ENCODE measurements around the gene NCAM1. TPM values are rescaled to one million over a fixed set of nuclear protein-coding genes. Genes with fewer than 3 reads are reported as not detected.

NCAM1 gene
- total and polyA plus RNA-seq, 2 donors (not counting 3 experiments of a cell fraction or from before 2014, with no cell fraction given): 0.03 TPM; not detected in 1

- Histone ChIP-seq H3K4me1 (ENCODE audit: control insufficient read depth, extremely low read depth, insufficient read depth, low read length) (no peaks in the 10 kb centered on the region), H3K4me3 (replicated peaks in 1 of 3; ENCODE audit: insufficient read depth in 1 of 3, low read depth in 1 of 3, low read length in 3 of 3) (no peak overlapping the region), H3K4me2 (ENCODE audit: insufficient read depth, low read length) (no peak overlapping the region), H3K27ac (ENCODE audit: insufficient read depth, low read depth, low read length) (no peak overlapping the region), H3K9me3 (replicated peaks; ENCODE audit: control insufficient read depth, insufficient read depth, low read length) (no peaks in the 10 kb centered on the region), H4K20me1 (replicated peaks; ENCODE audit: control insufficient read depth, extremely low read depth, insufficient read depth, low read length) (no peaks in the 10 kb centered on the region), H3K79me2 (ENCODE audit: control insufficient read depth, insufficient read depth, low read length) (no peaks in the 10 kb centered on the region), H3K36me3 (ENCODE audit: control insufficient read depth in 2 of 2, extremely low read depth in 1 of 2, insufficient read depth in 2 of 2, low read length in 2 of 2) (no peaks in the 10 kb centered on the region), H3K9me1 (replicated peaks; ENCODE audit: control insufficient read depth, extremely low read depth, insufficient read depth, low read length) (no peaks in the 10 kb centered on the region), H3K27me3 (ENCODE audit: control insufficient read depth in 2 of 2, insufficient read depth in 2 of 2, low read length in 2 of 2) (no peaks in the 10 kb centered on the region), H3K9ac (replicated peaks; ENCODE audit: extremely low read depth, insufficient read depth, low read length) (no peak overlapping the region), H2AFZ (ENCODE audit: low read depth, low read length) (no peak overlapping the region)
- DNase-seq (ENCODE audit: low read depth, low spot score): peak; percentile 59
- CTCF ChIA-PET: interaction anchor here (0.6 to 5.7 kb wide), 39 partner anchors 10 to 1177 kb away, joined by 3 to 401 read pairs (median 4); no protein-coding TSS in a partner anchor
- FAIRE-seq: peak; percentile 8
- peak; percentile 76 to 92 for TF ChIP-seq CTCF (IDR thresholded peaks at IDR 0.05; ENCODE audit: extremely low read depth in 1 of 2, insufficient read depth in 1 of 2, low read depth in 1 of 2, low read length in 2 of 2)
- no peak for TF ChIP-seq MYC (IDR thresholded peaks at IDR 0.05; ENCODE audit: low read depth, low read length)
- intact Hi-C loops (cut with micrococcal nuclease): loop anchor here (1.0 to 5.0 kb wide), 4 partner anchors 492 to 1070 kb away; no protein-coding TSS in a partner anchor
- dilution Hi-C loops (cut with MboI; ENCODE audit: extremely low pct_ligation_motif_present, low sequenced_read_pairs): no loop called here
- no TSS peak for BruUV-seq (replicated peaks)
- POLR2A ChIA-PET: interaction anchor here (2.0 kb wide), 1 partner anchor 701 kb away, joined by 5 read pairs; no protein-coding TSS in a partner anchor
Observed at GRCh38 chr11:113289431-113290187, 328.4 kb downstream of the NCAM1 start.

- H3K9ac ChIP-seq (replicated peaks; ENCODE audit: extremely low read depth, insufficient read depth, low read length): no peak overlapping the region
- no TSS peak for BruUV-seq (replicated peaks)
- no peaks in the 10 kb centered on the region for H3K4me1 ChIP-seq (ENCODE audit: control insufficient read depth, extremely low read depth, insufficient read depth, low read length)
- no peak overlapping the region for H2AFZ ChIP-seq (ENCODE audit: low read depth, low read length)
- ChIA-PET CTCF (no interaction called here), POLR2A (no interaction called here)
- no peaks in the 10 kb centered on the region for H3K36me3 ChIP-seq (ENCODE audit: control insufficient read depth in 2 of 2, extremely low read depth in 1 of 2, insufficient read depth in 2 of 2, low read length in 2 of 2)
- no peaks in the 10 kb centered on the region for H4K20me1 ChIP-seq (replicated peaks; ENCODE audit: control insufficient read depth, extremely low read depth, insufficient read depth, low read length)
- TF ChIP-seq GATA2 (IDR thresholded peaks at IDR 0.05; ENCODE audit: insufficient read depth, insufficient read length, low read depth, low read length): no peak
- no peak for TF ChIP-seq EZH2 (IDR thresholded peaks at IDR 0.05; ENCODE audit: borderline replicate concordance, low read depth, low read length, severe bottlenecking)
- no peak for TF ChIP-seq JUN (IDR thresholded peaks at IDR 0.05; ENCODE audit: borderline replicate concordance, insufficient read depth, insufficient read length, low read depth)
- TF ChIP-seq, protein P1, sequence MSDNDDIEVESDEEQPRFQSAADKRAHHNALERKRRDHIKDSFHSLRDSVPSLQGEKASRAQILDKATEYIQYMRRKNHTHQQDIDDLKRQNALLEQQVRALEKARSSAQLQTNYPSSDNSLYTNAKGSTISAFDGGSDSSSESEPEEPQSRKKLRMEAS (IDR thresholded peaks at IDR 0.05; ENCODE audit: insufficient read depth, insufficient read length): no peak
- no peak for TF ChIP-seq POLR2A (IDR thresholded peaks at IDR 0.05; ENCODE audit: low read depth, low read length)
- no peak for TF ChIP-seq POLR2AphosphoS5 (IDR thresholded peaks at IDR 0.05; ENCODE audit: insufficient read depth, low read depth, low read length)
- TF ChIP-seq FOS (IDR thresholded peaks at IDR 0.05; ENCODE audit: borderline replicate concordance, insufficient read depth, low read length): no peak
- no peak for TF ChIP-seq MYC (IDR thresholded peaks at IDR 0.05; ENCODE audit: low read depth, low read length)
- no peak for TF ChIP-seq CTCF (IDR thresholded peaks at IDR 0.05; ENCODE audit: extremely low read depth in 1 of 2, insufficient read depth in 1 of 2, low read depth in 1 of 2, low read length in 2 of 2)
- H3K4me3 ChIP-seq (replicated peaks in 1 of 3; ENCODE audit: insufficient read depth in 1 of 3, low read depth in 1 of 3, low read length in 3 of 3): no peak overlapping the region
- no peak overlapping the region for H3K27ac ChIP-seq (ENCODE audit: insufficient read depth, low read depth, low read length)
- dilution Hi-C loops (cut with MboI; ENCODE audit: extremely low pct_ligation_motif_present, low sequenced_read_pairs): no loop called here
- H3K4me2 ChIP-seq (ENCODE audit: insufficient read depth, low read length): no peak overlapping the region
- intact Hi-C loops (cut with micrococcal nuclease): no loop called here
- H3K9me1 ChIP-seq (replicated peaks; ENCODE audit: control insufficient read depth, extremely low read depth, insufficient read depth, low read length): no peaks in the 10 kb centered on the region
- H3K9me3 ChIP-seq (replicated peaks; ENCODE audit: control insufficient read depth, insufficient read depth, low read length): no peaks in the 10 kb centered on the region
- H3K79me2 ChIP-seq (ENCODE audit: control insufficient read depth, insufficient read depth, low read length): no peaks in the 10 kb centered on the region
- no peak for DNase-seq (ENCODE audit: low read depth, low spot score)
- FAIRE-seq: no peak
- peaks cover 0 to under 1% of the 10 kb centered on the region in 2 experiments for H3K27me3 ChIP-seq (ENCODE audit: control insufficient read depth in 2 of 2, insufficient read depth in 2 of 2, low read length in 2 of 2)
Observed at GRCh38 chr11:113293936-113294335, 332.7 kb downstream of the NCAM1 start.

Data from endothelial cell of umbilical vein (primary cell).